ENCODE results near the gene C16orf92. TPM values are rescaled to one million over a fixed set of nuclear protein-coding genes. Genes with fewer than 3 reads are reported as not detected.

The C16orf92 gene
- total RNA-seq, 1 donor from 2014 or later, result not detected

DNA sequence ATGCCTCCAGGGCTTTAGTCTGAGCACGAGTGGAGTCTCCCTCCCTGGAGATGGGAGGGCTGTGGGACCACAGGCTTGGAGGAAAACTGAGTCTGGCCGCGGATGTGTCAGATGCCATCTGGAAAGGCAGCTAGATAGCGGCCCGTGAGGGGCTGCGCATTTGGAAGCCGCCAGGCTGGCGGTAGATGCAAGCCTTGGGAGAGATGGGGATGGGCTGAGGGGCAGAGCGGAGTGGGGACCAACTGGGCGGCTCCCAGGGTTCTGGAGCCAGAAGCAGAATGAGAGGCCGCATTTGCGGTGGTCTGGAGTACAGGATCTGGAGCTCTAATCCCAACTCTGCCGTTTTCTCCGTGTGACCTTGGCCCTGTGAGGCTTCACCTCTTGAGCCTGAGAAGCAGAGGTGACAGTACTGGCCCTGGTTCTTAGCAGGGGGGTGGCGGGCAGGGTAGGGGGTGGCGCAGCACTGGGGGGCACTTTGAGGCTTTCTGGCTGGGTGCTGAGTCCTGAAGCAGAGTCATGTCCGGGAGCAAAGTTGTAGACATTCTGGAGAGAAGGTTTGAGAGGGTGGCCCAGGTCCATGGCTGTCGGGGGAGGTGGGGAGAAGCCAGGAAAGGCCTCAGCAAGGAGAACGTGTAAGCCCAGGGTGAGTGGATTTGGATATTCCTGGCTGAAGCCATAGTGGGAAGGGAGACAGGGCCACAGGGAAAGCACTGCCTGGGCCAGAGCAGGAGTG is 20.2 kb upstream of the C16orf92 start:
- Histone ChIP-seq H3K27ac (replicated peaks) (no peak overlapping the region), H3K4me3 (no peak overlapping the region), H3K27me3 (ENCODE audit: low read depth) (no peaks in the 10 kb centered on the region), H3K9me3 (replicated peaks) (no peaks in the 10 kb centered on the region), H3K36me3 (peaks cover 27% of the 10 kb centered on the region), H3K4me1 (peaks cover 9% of the 10 kb centered on the region)
- intact Hi-C loops (cut with micrococcal nuclease), result no loop called here
- no peak for DNase-seq
- TF ChIP-seq, protein P1, sequence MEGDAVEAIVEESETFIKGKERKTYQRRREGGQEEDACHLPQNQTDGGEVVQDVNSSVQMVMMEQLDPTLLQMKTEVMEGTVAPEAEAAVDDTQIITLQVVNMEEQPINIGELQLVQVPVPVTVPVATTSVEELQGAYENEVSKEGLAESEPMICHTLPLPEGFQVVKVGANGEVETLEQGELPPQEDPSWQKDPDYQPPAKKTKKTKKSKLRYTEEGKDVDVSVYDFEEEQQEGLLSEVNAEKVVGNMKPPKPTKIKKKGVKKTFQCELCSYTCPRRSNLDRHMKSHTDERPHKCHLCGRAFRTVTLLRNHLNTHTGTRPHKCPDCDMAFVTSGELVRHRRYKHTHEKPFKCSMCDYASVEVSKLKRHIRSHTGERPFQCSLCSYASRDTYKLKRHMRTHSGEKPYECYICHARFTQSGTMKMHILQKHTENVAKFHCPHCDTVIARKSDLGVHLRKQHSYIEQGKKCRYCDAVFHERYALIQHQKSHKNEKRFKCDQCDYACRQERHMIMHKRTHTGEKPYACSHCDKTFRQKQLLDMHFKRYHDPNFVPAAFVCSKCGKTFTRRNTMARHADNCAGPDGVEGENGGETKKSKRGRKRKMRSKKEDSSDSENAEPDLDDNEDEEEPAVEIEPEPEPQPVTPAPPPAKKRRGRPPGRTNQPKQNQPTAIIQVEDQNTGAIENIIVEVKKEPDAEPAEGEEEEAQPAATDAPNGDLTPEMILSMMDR (IDR thresholded peaks at IDR 0.05; ENCODE audit: borderline replicate concordance), result no peak

DNA sequence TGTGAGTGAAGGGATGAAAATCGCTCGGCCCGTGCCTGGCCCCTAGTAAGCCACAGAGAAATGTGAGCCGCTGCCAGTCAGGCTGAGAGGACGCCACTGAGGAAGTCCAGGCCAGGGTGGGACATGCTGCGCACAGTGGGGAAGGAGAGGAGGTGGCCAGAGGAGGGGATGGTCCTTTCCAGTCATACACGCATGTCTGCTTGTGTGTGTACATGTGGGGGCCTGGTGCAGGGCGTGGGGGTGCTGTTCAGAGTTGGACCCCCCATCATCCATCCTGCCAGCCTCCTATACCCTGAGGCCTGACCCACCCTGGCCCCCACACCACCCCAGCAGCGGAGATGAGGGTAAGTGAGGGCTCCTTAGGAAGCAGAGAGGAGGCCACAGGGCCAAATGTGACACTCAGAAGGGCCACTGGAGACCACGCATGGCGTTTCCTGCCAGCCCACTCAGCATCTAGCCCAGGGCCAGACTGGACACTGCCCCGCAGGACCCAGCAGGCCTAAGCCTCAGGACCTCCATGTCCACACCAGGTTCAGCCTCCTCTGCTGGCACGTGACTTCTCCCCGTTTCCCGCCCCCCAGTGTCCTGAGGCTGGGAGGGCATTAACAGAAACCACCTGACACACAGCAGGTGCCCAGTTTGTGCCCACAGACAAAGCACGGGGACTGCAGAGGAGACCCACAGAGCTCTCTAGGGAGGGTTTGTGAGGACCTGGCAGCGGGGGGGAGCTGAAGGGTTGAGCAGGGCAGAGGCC is 19.2 kb upstream of the C16orf92 start:
- DNase-seq, result no peak
- Histone ChIP-seq H3K27me3 (ENCODE audit: low read depth) (peaks cover 10% of the 10 kb centered on the region), H3K36me3 (peaks cover 19% of the 10 kb centered on the region), H3K4me1 (peaks cover 9% of the 10 kb centered on the region), H3K4me3 (no peak overlapping the region), H3K27ac (replicated peaks) (no peak overlapping the region), H3K9me3 (replicated peaks) (no peaks in the 10 kb centered on the region)
- TF ChIP-seq, protein P1 (IDR thresholded peaks at IDR 0.05; ENCODE audit: borderline replicate concordance), result no peak
- intact Hi-C loops (cut with micrococcal nuclease), result no loop called here

DNA sequence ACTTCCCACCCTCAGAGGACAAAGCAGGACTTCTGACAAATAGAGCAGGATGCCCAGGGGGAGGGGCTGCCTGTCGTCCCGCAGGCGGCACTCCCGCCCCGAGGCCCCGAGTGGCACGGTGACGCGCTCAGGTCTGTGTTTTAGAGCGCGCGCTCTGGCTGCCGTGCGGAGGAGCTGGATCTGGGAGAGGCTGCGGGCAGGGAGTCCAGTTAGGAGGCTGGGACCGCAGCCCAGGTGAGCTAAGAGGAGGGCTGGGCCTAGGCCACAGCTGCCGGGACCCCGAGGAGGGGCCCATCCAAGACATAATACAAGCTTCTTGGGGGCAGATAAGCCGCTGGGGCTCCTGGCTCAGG is 18.6 kb upstream of the C16orf92 start:
- DNase-seq, result no peak
- intact Hi-C loops (cut with micrococcal nuclease), result no loop called here
- no peaks in the 10 kb centered on the region for H3K9me3 ChIP-seq (replicated peaks)

DNA sequence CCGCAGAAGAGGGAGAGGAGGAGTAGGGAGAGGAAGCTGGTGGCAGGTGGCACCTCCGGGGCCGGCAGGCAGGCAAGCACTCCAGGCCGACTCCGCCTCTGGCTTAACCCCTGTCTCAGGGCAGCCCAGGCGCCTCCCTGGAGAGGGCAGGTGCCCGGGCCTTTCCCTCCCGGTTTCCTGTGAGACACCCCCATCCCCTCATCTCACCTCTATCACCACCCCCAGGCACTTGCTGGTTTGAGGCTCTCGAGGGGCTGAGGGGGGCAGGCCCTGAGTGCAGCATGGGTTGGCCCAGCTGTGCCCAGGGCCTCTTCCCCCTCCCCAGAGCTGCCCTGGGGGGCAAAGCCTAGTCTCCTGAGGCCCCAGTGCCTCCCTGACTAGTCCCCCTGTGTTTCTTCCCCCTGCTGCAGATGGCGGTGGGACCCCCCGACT is 18.2 kb upstream of the C16orf92 start:
- H3K9me3 ChIP-seq (replicated peaks), result no peaks in the 10 kb centered on the region
- TF ChIP-seq, protein P1 (IDR thresholded peaks at IDR 0.05; ENCODE audit: borderline replicate concordance), result no peak
- peaks cover 20% of the 10 kb centered on the region for H3K27me3 ChIP-seq (ENCODE audit: low read depth)
- H3K36me3 ChIP-seq, result peaks cover 19% of the 10 kb centered on the region
- no peak overlapping the region for H3K4me3 ChIP-seq
- intact Hi-C loops (cut with micrococcal nuclease), result no loop called here
- peaks cover 9% of the 10 kb centered on the region for H3K4me1 ChIP-seq
- no peak for DNase-seq
- H3K27ac ChIP-seq (replicated peaks), result no peak overlapping the region

More for the DNA sequence above, 18.6 kb upstream of the C16orf92 start:
- TF ChIP-seq, protein P1 (IDR thresholded peaks at IDR 0.05; ENCODE audit: borderline replicate concordance), result no peak
- Histone ChIP-seq H3K4me1 (peaks cover 9% of the 10 kb centered on the region), H3K36me3 (peaks cover 19% of the 10 kb centered on the region), H3K27ac (replicated peaks) (no peak overlapping the region), H3K27me3 (ENCODE audit: low read depth) (peaks cover 16% of the 10 kb centered on the region), H3K4me3 (no peak overlapping the region)

DNA sequence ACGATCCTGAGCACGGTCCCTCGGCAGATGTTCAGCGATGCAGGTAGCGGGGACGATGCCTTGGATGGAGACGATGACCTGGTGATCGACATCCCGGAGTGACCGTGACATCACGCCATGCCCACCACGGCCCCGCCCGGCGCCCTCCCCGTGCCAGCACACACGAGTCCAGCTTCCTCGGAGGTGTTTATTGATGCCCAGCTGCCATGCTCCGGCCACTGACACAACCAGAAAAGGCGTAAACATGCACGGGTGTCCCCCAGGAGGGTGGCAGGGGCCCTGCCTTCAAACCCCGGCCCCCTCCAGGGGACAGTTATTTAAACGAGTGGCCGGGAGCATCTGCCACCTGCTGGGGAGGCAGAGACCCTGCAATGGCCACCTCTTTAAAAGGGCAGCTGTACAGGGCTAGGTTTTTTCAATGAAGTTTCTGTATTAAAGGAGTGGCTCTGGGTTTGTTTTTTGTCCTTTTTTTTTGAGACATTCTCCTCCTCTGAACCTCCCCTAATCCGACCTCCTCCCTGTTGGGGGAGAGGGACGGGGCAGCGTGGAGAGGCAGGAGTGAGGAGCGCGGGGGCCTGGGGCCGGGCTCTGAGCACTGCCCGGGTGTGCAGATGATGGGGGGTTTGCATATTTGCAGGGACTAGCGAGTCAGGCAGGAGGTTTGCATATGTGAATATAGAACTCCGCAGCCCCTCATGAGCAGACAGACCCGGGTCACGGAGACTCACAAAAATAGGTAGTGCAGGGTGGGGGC is 17.5 kb upstream of the C16orf92 start:
- Histone ChIP-seq H3K4me1 (peaks cover 12% of the 10 kb centered on the region), H3K4me3 (no peak overlapping the region), H3K9me3 (replicated peaks) (no peaks in the 10 kb centered on the region), H3K36me3 (peaks cover 13% of the 10 kb centered on the region), H3K27ac (replicated peaks) (no peak overlapping the region), H3K27me3 (ENCODE audit: low read depth) (peaks cover 27% of the 10 kb centered on the region)
- TF ChIP-seq, protein P1 (IDR thresholded peaks at IDR 0.05; ENCODE audit: borderline replicate concordance), result peak; percentile 83
- DNase-seq, result no peak
- intact Hi-C loops (cut with micrococcal nuclease), result no loop called here

All from left ventricle myocardium inferior (tissue), 1 donor.